ENCODE measurements around the gene CLTA.

DNA sequence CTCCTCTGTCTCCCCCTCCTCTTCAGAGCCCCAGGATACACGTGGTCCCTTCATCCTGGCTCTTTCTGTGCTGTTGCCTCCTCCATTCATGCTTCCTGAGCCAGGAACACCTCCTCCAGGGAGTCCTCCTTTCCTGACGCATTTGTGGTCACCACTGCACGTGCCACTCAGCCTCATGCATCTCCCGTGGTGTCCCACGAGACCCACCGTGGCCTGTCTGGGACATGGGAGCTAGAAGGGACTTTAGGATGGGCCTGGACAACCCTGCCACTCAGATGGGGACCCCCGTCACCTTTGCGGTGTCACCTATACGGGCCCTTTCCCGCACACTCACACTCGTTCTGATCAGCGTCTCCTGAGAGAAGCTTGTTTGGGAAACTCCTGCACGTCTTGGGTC is 47.5 kb upstream of the CLTA start:
- TF ChIP-seq, protein P1, sequence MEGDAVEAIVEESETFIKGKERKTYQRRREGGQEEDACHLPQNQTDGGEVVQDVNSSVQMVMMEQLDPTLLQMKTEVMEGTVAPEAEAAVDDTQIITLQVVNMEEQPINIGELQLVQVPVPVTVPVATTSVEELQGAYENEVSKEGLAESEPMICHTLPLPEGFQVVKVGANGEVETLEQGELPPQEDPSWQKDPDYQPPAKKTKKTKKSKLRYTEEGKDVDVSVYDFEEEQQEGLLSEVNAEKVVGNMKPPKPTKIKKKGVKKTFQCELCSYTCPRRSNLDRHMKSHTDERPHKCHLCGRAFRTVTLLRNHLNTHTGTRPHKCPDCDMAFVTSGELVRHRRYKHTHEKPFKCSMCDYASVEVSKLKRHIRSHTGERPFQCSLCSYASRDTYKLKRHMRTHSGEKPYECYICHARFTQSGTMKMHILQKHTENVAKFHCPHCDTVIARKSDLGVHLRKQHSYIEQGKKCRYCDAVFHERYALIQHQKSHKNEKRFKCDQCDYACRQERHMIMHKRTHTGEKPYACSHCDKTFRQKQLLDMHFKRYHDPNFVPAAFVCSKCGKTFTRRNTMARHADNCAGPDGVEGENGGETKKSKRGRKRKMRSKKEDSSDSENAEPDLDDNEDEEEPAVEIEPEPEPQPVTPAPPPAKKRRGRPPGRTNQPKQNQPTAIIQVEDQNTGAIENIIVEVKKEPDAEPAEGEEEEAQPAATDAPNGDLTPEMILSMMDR (conservative IDR thresholded peaks at IDR 0.05; ENCODE audit: low read length), result no peak
- TF ChIP-seq EZH2phosphoT487 (IDR thresholded peaks at IDR 0.05; ENCODE audit: borderline replicate concordance, low read depth, low read length), result no peak
